ENCODE measurements around the gene URB2.

DNA sequence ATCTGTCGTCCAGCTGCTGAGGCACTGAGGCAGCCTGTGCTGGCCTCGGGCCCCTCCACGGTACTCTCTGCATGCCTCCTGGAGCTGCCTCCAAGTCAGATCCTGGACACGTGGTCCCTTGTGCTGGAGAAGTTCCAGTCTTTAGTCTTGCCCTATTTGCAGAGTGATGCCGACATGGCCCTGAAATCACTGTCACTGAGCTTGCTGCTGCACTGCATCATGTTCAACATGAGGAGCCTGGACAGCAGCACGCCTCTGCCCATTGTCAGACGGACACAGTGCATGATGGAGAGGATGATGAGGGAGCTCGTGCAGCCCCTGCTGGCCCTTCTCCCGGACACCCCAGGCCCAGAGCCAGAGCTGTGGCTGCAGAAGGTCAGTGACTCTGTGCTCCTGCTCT, 10.0 kb downstream of the URB2 start:
- TF ChIP-seq, protein P1, sequence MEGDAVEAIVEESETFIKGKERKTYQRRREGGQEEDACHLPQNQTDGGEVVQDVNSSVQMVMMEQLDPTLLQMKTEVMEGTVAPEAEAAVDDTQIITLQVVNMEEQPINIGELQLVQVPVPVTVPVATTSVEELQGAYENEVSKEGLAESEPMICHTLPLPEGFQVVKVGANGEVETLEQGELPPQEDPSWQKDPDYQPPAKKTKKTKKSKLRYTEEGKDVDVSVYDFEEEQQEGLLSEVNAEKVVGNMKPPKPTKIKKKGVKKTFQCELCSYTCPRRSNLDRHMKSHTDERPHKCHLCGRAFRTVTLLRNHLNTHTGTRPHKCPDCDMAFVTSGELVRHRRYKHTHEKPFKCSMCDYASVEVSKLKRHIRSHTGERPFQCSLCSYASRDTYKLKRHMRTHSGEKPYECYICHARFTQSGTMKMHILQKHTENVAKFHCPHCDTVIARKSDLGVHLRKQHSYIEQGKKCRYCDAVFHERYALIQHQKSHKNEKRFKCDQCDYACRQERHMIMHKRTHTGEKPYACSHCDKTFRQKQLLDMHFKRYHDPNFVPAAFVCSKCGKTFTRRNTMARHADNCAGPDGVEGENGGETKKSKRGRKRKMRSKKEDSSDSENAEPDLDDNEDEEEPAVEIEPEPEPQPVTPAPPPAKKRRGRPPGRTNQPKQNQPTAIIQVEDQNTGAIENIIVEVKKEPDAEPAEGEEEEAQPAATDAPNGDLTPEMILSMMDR (IDR thresholded peaks at IDR 0.05; ENCODE audit: extremely low read depth in 1 of 2, insufficient read depth in 1 of 2, low read depth in 1 of 2, low read length in 2 of 2) = no peak
- TF ChIP-seq POLR2AphosphoS5 (IDR thresholded peaks at IDR 0.05; ENCODE audit: insufficient read depth, low read depth, low read length) (no peak), POLR2A (IDR thresholded peaks at IDR 0.05; ENCODE audit: low read depth, low read length) (no peak), EZH2 (IDR thresholded peaks at IDR 0.05; ENCODE audit: borderline replicate concordance, low read depth, low read length, severe bottlenecking) (no peak), MAX (IDR thresholded peaks at IDR 0.05; ENCODE audit: insufficient read depth, insufficient read length) (no peak), JUN (IDR thresholded peaks at IDR 0.05; ENCODE audit: borderline replicate concordance, insufficient read depth, insufficient read length, low read depth) (no peak), MYC (IDR thresholded peaks at IDR 0.05; ENCODE audit: low read depth, low read length) (no peak), FOS (IDR thresholded peaks at IDR 0.05; ENCODE audit: borderline replicate concordance, insufficient read depth, low read length) (no peak), GATA2 (IDR thresholded peaks at IDR 0.05; ENCODE audit: insufficient read depth, insufficient read length, low read depth, low read length) (no peak)

Data from endothelial cell of umbilical vein (primary cell).